Measurements from ENCODE around the gene PXT1. TPM values are rescaled to one million over a fixed set of nuclear protein-coding genes. Genes with fewer than 3 reads are reported as not detected.

Gene PXT1
- total and polyA plus RNA-seq, 4 donors, result not detected

- H3K9me3 ChIP-seq (ENCODE audit: control insufficient read depth in 4 of 4, low read length in 3 of 4), result no peaks in the 10 kb centered on the region
- no peaks in the 10 kb centered on the region for H3K36me3 ChIP-seq (ENCODE audit: control insufficient read depth in 4 of 4, insufficient read depth in 3 of 4, low read depth in 1 of 4, low read length in 3 of 4)
- TF ChIP-seq EGR1 (IDR thresholded peaks at IDR 0.05; ENCODE audit: low read depth in 2 of 2) (no peak), JUND (IDR thresholded peaks at IDR 0.05) (no peak), CTCF (IDR thresholded peaks at IDR 0.05; ENCODE audit: low read depth, low read length, missing input control) (no peak), SP1 (IDR thresholded peaks at IDR 0.05) (no peak), FOXA2 (IDR thresholded peaks at IDR 0.05) (no peak), HNF4A (conservative IDR thresholded peaks at IDR 0.05) (no peak), FOXA1 (IDR thresholded peaks at IDR 0.05) (no peak), YY1 (IDR thresholded peaks at IDR 0.05) (no peak), RXRA (IDR thresholded peaks at IDR 0.05) (no peak), GABPA (IDR thresholded peaks at IDR 0.05 in 1 of 2, conservative IDR thresholded peaks at IDR 0.05 in 1 of 2) (no peak), TAF1 (conservative IDR thresholded peaks at IDR 0.05) (no peak), HNF4G (IDR thresholded peaks at IDR 0.05) (no peak), RAD21 (IDR thresholded peaks at IDR 0.05) (no peak), ATF3 (IDR thresholded peaks at IDR 0.05) (no peak), NR2F2 (IDR thresholded peaks at IDR 0.05) (no peak)
- TF ChIP-seq, protein P1, sequence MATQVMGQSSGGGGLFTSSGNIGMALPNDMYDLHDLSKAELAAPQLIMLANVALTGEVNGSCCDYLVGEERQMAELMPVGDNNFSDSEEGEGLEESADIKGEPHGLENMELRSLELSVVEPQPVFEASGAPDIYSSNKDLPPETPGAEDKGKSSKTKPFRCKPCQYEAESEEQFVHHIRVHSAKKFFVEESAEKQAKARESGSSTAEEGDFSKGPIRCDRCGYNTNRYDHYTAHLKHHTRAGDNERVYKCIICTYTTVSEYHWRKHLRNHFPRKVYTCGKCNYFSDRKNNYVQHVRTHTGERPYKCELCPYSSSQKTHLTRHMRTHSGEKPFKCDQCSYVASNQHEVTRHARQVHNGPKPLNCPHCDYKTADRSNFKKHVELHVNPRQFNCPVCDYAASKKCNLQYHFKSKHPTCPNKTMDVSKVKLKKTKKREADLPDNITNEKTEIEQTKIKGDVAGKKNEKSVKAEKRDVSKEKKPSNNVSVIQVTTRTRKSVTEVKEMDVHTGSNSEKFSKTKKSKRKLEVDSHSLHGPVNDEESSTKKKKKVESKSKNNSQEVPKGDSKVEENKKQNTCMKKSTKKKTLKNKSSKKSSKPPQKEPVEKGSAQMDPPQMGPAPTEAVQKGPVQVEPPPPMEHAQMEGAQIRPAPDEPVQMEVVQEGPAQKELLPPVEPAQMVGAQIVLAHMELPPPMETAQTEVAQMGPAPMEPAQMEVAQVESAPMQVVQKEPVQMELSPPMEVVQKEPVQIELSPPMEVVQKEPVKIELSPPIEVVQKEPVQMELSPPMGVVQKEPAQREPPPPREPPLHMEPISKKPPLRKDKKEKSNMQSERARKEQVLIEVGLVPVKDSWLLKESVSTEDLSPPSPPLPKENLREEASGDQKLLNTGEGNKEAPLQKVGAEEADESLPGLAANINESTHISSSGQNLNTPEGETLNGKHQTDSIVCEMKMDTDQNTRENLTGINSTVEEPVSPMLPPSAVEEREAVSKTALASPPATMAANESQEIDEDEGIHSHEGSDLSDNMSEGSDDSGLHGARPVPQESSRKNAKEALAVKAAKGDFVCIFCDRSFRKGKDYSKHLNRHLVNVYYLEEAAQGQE (IDR thresholded peaks at IDR 0.05), result no peak
- TF ChIP-seq, protein P2, sequence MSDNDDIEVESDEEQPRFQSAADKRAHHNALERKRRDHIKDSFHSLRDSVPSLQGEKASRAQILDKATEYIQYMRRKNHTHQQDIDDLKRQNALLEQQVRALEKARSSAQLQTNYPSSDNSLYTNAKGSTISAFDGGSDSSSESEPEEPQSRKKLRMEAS (IDR thresholded peaks at IDR 0.05), result no peak
- TF ChIP-seq, protein P3, sequence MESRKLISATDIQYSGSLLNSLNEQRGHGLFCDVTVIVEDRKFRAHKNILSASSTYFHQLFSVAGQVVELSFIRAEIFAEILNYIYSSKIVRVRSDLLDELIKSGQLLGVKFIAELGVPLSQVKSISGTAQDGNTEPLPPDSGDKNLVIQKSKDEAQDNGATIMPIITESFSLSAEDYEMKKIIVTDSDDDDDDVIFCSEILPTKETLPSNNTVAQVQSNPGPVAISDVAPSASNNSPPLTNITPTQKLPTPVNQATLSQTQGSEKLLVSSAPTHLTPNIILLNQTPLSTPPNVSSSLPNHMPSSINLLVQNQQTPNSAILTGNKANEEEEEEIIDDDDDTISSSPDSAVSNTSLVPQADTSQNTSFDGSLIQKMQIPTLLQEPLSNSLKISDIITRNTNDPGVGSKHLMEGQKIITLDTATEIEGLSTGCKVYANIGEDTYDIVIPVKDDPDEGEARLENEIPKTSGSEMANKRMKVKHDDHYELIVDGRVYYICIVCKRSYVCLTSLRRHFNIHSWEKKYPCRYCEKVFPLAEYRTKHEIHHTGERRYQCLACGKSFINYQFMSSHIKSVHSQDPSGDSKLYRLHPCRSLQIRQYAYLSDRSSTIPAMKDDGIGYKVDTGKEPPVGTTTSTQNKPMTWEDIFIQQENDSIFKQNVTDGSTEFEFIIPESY (IDR thresholded peaks at IDR 0.05), result no peak
- WGBS, result 85% methylated on average over 15 of the region's 15 CpGs
- H3K9ac ChIP-seq (ENCODE audit: low read depth in 1 of 2, low read length in 2 of 2), result no peak overlapping the region
- H3K4me1 ChIP-seq (ENCODE audit: control insufficient read depth in 4 of 4, insufficient read depth in 4 of 4, low read length in 3 of 4), result peaks cover 0 to 16% (median 10%) of the 10 kb centered on the region in 4 donors
- H3K4me3 ChIP-seq (ENCODE audit: low read depth in 1 of 3, low read length in 3 of 3), result no peak overlapping the region
- no peak for DNase-seq (ENCODE audit: low spot score)
- H3K27me3 ChIP-seq (ENCODE audit: control insufficient read depth in 4 of 4, insufficient read depth in 4 of 4, low read length in 3 of 4), result no peaks in the 10 kb centered on the region
- H3K27ac ChIP-seq (ENCODE audit: low read depth in 1 of 2, low read length in 2 of 2), result no peak overlapping the region
Observed at GRCh38 chr6:36373368-36374019, 69.2 kb downstream of the PXT1 start.
